H9 (cell line): ENCODE data around the gene ICOSLG. TPM values are rescaled to one million over a fixed set of nuclear protein-coding genes. Genes with fewer than 3 reads are reported as not detected.

ENCODE experiments used
- DNase-seq: peaks from one replicate; pipeline ENCODE4 v3.0.0-alpha.2; 2017
- H2AFZ ChIP-seq: one replicate; pipeline ENCODE4 v1.6.1; 2013; ENCODE audit warnings: mild to moderate bottlenecking, low read length, control low read depth, moderate library complexity
- H2AK5ac ChIP-seq: 2 replicates; pipeline ENCODE4 v1.6.1; 2013; ENCODE audit warnings: low read length, control low read depth, mixed read lengths; ENCODE audit not compliant: insufficient read length
- H2BK120ac ChIP-seq: one replicate; pipeline ENCODE4 v1.6.1; 2013; ENCODE audit warnings: low read depth, mild to moderate bottlenecking, low read length, control low read depth, inconsistent platforms; ENCODE audit not compliant: poor library complexity, severe bottlenecking
- H2BK12ac ChIP-seq: 2 replicates; pipeline ENCODE4 v1.6.1; 2013; ENCODE audit warnings: low read length, control low read depth, mixed read lengths, low read depth; ENCODE audit not compliant: insufficient read length
- H2BK15ac ChIP-seq: 2 replicates; pipeline ENCODE4 v1.6.1; 2013; ENCODE audit warnings: low read depth, low read length, control low read depth
- H2BK20ac ChIP-seq: one replicate; pipeline ENCODE4 v1.6.1; 2013; ENCODE audit warnings: low read depth, mild to moderate bottlenecking, low read length, control low read depth, inconsistent platforms; ENCODE audit not compliant: poor library complexity, severe bottlenecking
- H2BK5ac ChIP-seq: 2 replicates; pipeline ENCODE4 v1.6.1; 2013; ENCODE audit warnings: low read length, control low read depth, mixed read lengths; ENCODE audit not compliant: insufficient read length
- H3K14ac ChIP-seq: 2 replicates; pipeline ENCODE4 v1.6.1; 2013; ENCODE audit warnings: low read length, control low read depth; ENCODE audit not compliant: insufficient read depth
- H3K18ac ChIP-seq: 2 replicates; pipeline ENCODE4 v1.6.1; 2013; ENCODE audit warnings: low read depth, mild to moderate bottlenecking, mixed read lengths, low read length, control low read depth; ENCODE audit not compliant: insufficient read length
- H3K23ac ChIP-seq: 2 replicates; pipeline ENCODE4 v1.6.1; 2013; ENCODE audit warnings: low read length, control low read depth, mixed read lengths, low read depth; ENCODE audit not compliant: insufficient read length
- H3K23me2 ChIP-seq: 2 replicates; pipeline ENCODE4 v1.6.1; 2013; ENCODE audit warnings: low read depth, mild to moderate bottlenecking, mixed read lengths, low read length, control low read depth; ENCODE audit not compliant: insufficient read length, poor library complexity, severe bottlenecking
- H3K27ac ChIP-seq: 2 replicates; pipeline ENCODE4 v1.5.1; 2013; ENCODE audit warnings: low read length, control low read depth, mixed read lengths, low read depth; ENCODE audit not compliant: insufficient read length
- H3K27me3 ChIP-seq: 2 replicates; pipeline ENCODE4 v1.6.1; 2013; ENCODE audit warnings: low read length, control low read depth, inconsistent platforms; ENCODE audit not compliant: insufficient read depth
- H3K4ac ChIP-seq: 2 replicates; pipeline ENCODE4 v1.6.1; 2013; ENCODE audit warnings: low read depth, mild to moderate bottlenecking, control low read depth, inconsistent platforms, low read length, moderate library complexity
- H3K4me1 ChIP-seq: 2 replicates; pipeline ENCODE4 v1.6.1; 2013; ENCODE audit warnings: low read length, control low read depth, inconsistent platforms; ENCODE audit not compliant: insufficient read depth
- H3K4me2 ChIP-seq: 2 replicates; pipeline ENCODE4 v1.6.1; 2013; ENCODE audit warnings: low read length, control low read depth, mixed read lengths; ENCODE audit not compliant: insufficient read length, insufficient read depth
- H3K56ac ChIP-seq: 2 replicates; pipeline ENCODE4 v1.6.1; 2013; ENCODE audit warnings: low read depth, mild to moderate bottlenecking, mixed read lengths, low read length, control low read depth; ENCODE audit not compliant: insufficient read length
- H3K79me1 ChIP-seq: 2 replicates; pipeline ENCODE4 v1.6.1; 2013; ENCODE audit warnings: low read depth, mild to moderate bottlenecking, moderate library complexity, low read length, control low read depth, inconsistent platforms; ENCODE audit not compliant: insufficient read depth, poor library complexity, severe bottlenecking
- H3K79me2 ChIP-seq: 2 replicates; pipeline ENCODE4 v1.6.1; 2013; ENCODE audit warnings: low read length, control low read depth, inconsistent platforms; ENCODE audit not compliant: insufficient read depth
- H3K9ac ChIP-seq: 2 replicates; pipeline ENCODE4 v1.6.1; 2013; ENCODE audit warnings: low read length, control low read depth, mixed read lengths; ENCODE audit not compliant: insufficient read length; ENCODE audit errors: extremely low read depth
- H3K9me3 ChIP-seq: one replicate; pipeline ENCODE4 v1.6.1; 2013; ENCODE audit warnings: low read depth, low read length, inconsistent platforms; ENCODE audit not compliant: control insufficient read depth
- H3T11ph ChIP-seq: one replicate; pipeline ENCODE4 v1.6.1; 2013; ENCODE audit warnings: mild to moderate bottlenecking, low read length, control low read depth, inconsistent platforms
- H4K20me1 ChIP-seq: one replicate; pipeline ENCODE4 v1.6.1; 2013; ENCODE audit not compliant: control insufficient read depth, insufficient read length, insufficient read depth
- H4K5ac ChIP-seq: 2 replicates; pipeline ENCODE4 v1.6.1; 2013; ENCODE audit warnings: low read depth, mild to moderate bottlenecking, mixed read lengths, low read length, control low read depth; ENCODE audit not compliant: insufficient read length
- H4K8ac ChIP-seq: replicated peaks from 2 replicates; pipeline ENCODE4 v1.6.1; 2013; ENCODE audit warnings: low read length, control low read depth, mixed read lengths, low read depth; ENCODE audit not compliant: insufficient read length
- H4K91ac ChIP-seq: 2 replicates; pipeline ENCODE4 v1.6.1; 2013; ENCODE audit warnings: low read depth, mild to moderate bottlenecking, moderate library complexity, mixed read lengths, low read length, control low read depth; ENCODE audit not compliant: insufficient read length
- H3K27ac Mint-ChIP-seq, 3 experiments: 2 replicates in 2 of 3; 3 replicates in 1 of 3; pipeline ENCODE4 v1.8.0; 2020 to 2021; ENCODE audit warnings: mixed read lengths in 3 of 3, mild to moderate bottlenecking in 1 of 3, moderate library complexity in 1 of 3
- H3K27me3 Mint-ChIP-seq: 2 replicates; pipeline ENCODE4 v1.8.0; 2021; ENCODE audit warnings: low read depth, mild to moderate bottlenecking, moderate library complexity, mixed read lengths
- H3K36me3 Mint-ChIP-seq, 3 experiments: 2 replicates in 2 of 3; 3 replicates in 1 of 3; pipeline ENCODE4 v1.8.0; 2020 to 2021; ENCODE audit warnings: low read depth in 3 of 3, mixed read lengths in 3 of 3; ENCODE audit not compliant: insufficient read depth in 1 of 3
- H3K4me1 Mint-ChIP-seq, 2 experiments: 2 replicates each; pipeline ENCODE4 v1.8.0; 2020; ENCODE audit warnings: mixed read lengths in 2 of 2
- H3K4me3 Mint-ChIP-seq, 2 experiments: 2 replicates in 1 of 2; 3 replicates in 1 of 2; pipeline ENCODE4 v1.8.0; 2020 to 2021; ENCODE audit warnings: mild to moderate bottlenecking in 2 of 2, mixed read lengths in 2 of 2, moderate library complexity in 1 of 2
- H3K9me3 Mint-ChIP-seq, 2 experiments: 2 replicates in 1 of 2; 3 replicates in 1 of 2; pipeline ENCODE4 v1.8.0; 2020; ENCODE audit warnings: mild to moderate bottlenecking in 2 of 2, mixed read lengths in 2 of 2, moderate library complexity in 1 of 2
- CTCF ChIP-seq: fragments of 200-600 bp; sonication (generic); conservative IDR thresholded peaks from 3 replicates; pipeline ENCODE4 v1.8.0; 2021; ENCODE audit warnings: antibody characterized with exemption, mild to moderate bottlenecking
- WGBS: extraction: QIAGEN DNeasy Blood & Tissue Kit; methylation state at CpG from one replicate; pipeline ENCODE4 v1.1.7; 2013; ENCODE audit warnings: missing lambda C conversion rate, low lambda C conversion rate, mixed read lengths; ENCODE audit not compliant: insufficient read length; ENCODE audit errors: extremely low coverage; 5-methylcytosine and 5-hydroxymethylcytosine counted together
- total RNA-seq: library from RNA; stranded (reverse); gene quantifications from 2 replicates; pipeline ENCODE4 v1.2.1, GENCODE V29; 2021

ICOSLG gene
- total RNA-seq, 1 experiment from 2014 or later: 6.8 TPM

GRCh38 chr21:44286716-44287632 is 46.2 kb upstream of the ICOSLG start:
- no peak for DNase-seq
- no peak overlapping the region for H3K56ac ChIP-seq
- H3K4me2 ChIP-seq: no peak overlapping the region
- H3K14ac ChIP-seq: no peak overlapping the region
- H3K79me2 ChIP-seq: no peaks in the 10 kb centered on the region
- no peak overlapping the region for H2BK15ac ChIP-seq
- H3K4me3 Mint-ChIP-seq: no peak overlapping the region
- no peaks in the 10 kb centered on the region for H3K36me3 Mint-ChIP-seq
- no peak overlapping the region for H4K5ac ChIP-seq
- no peak overlapping the region for H3T11ph ChIP-seq
- no peaks in the 10 kb centered on the region for H4K20me1 ChIP-seq
- H3K27ac ChIP-seq: no peak overlapping the region
- no CpG with 5 or more reads among the region's 31 CpGs for WGBS
- no peak overlapping the region for H4K91ac ChIP-seq
- no peaks in the 10 kb centered on the region for H3K9me3 ChIP-seq
- H3K27me3 Mint-ChIP-seq: peaks cover 12% of the 10 kb centered on the region
- TF ChIP-seq CTCF: no peak
- H2BK20ac ChIP-seq: no peak overlapping the region
- H3K4ac ChIP-seq: no peak overlapping the region
- no peak overlapping the region for H2AK5ac ChIP-seq
- no peak overlapping the region for H3K27ac Mint-ChIP-seq
- H3K9ac ChIP-seq: no peak overlapping the region
- H4K8ac ChIP-seq: no peak overlapping the region
- no peaks in the 10 kb centered on the region; the same call in 1 of the 2 replicates for H3K4me1 ChIP-seq
- H3K18ac ChIP-seq: no peak overlapping the region
- H2BK5ac ChIP-seq: no peak overlapping the region
- no peaks in the 10 kb centered on the region for H3K27me3 ChIP-seq
- peaks cover 22 to 24% of the 10 kb centered on the region in 2 experiments for H3K4me1 Mint-ChIP-seq
- H3K23ac ChIP-seq: no peak overlapping the region
- H3K79me1 ChIP-seq: no peaks in the 10 kb centered on the region
- no peak overlapping the region for H2BK120ac ChIP-seq
- no peaks in the 10 kb centered on the region for H3K23me2 ChIP-seq
- H2BK12ac ChIP-seq: no peak overlapping the region
- no peak overlapping the region for H2AFZ ChIP-seq
- H3K9me3 Mint-ChIP-seq: no peaks in the 10 kb centered on the region
